K562 (cell line): Measurements from ENCODE around the gene KCNMB3. TPM values are rescaled to one million over a fixed set of nuclear protein-coding genes. Genes with fewer than 3 reads are reported as not detected.
A peak's percentile ranks its signal among the peaks of the same experiment; 100 is the strongest.
"Not testable (repeated sequence)": the region's sequence is repeated elsewhere in the genome, so short reads cannot be mapped to it uniquely, and the experiment has no call there.

Experiments used
- ATAC-seq: fragments of 200-7000 bp; cut with Tn5 transposase; 3 replicates; pipeline ENCODE4 v1.9.1; 2020; ENCODE audit warnings: moderate library complexity
- BruUV-seq: library from RNA; stranded (reverse); fragments of 400-500 nt; replicated peaks from 2 replicates; lab custom pipeline; 2021; lab: Mats Ljungman, UMichigan
- CTCF ChIA-PET: fragments of 300-600 bp; formaldehyde crosslinking; extraction: SDS; loops from one replicate; lab custom pipeline; 2021; ENCODE audit warnings: low intra/inter-chr PET ratio; lab: Yijun Ruan, JAX
- POLR2A ChIA-PET: fragments of 300-600, 350-650 bp; sonication (Branson Sonifier 250); formaldehyde crosslinking; extraction: SDS; loops from one replicate; lab custom pipeline; 2021; ENCODE audit warnings: antibody characterized with exemption, inconsistent platforms; lab: Yijun Ruan, JAX
- DNase-seq, 4 experiments: peaks; one replicate each; pipeline versions ENCODE4 v3.0.0 to v3.0.0-alpha.2; 2011 to 2018; ENCODE audit warnings: low spot score in 3 of 4, mixed read lengths in 3 of 4; ENCODE audit errors: extremely low read depth in 1 of 4
- FAIRE-seq: peaks from 2 replicates; lab custom pipeline; 2011; peaks lifted over from hg19 to GRCh38; lab: Jason Lieb, UNC
- H2AFZ ChIP-seq: 2 replicates; pipeline ENCODE4 v1.6.0; 2011; ENCODE audit warnings: low read depth, low read length, control low read depth, inconsistent platforms
- H3K27ac ChIP-seq: fragments of 200-600 bp; 3 replicates; pipeline ENCODE4 v1.8.0; 2011; ENCODE audit warnings: low read depth, mild to moderate bottlenecking, control low read depth, inconsistent platforms, low read length, moderate library complexity, mixed read lengths; ENCODE audit errors: extremely low read depth
- H3K27me3 ChIP-seq, 2 experiments: fragments of 300-600 bp in 1 of 2; 2 replicates in 1 of 2; 3 replicates in 1 of 2; pipeline versions ENCODE4 v1.6.0 to v1.8.0; 2011; ENCODE audit warnings: inconsistent platforms in 2 of 2, low read length in 2 of 2, mild to moderate bottlenecking in 1 of 2, mixed read lengths in 1 of 2, moderate library complexity in 1 of 2; ENCODE audit not compliant: control insufficient read depth in 2 of 2, insufficient read depth in 2 of 2
- H3K36me3 ChIP-seq: fragments of 300-600 bp; 3 replicates; pipeline ENCODE4 v1.8.0; 2011; ENCODE audit warnings: mild to moderate bottlenecking, low read length, inconsistent platforms; ENCODE audit not compliant: control insufficient read depth, insufficient read depth
- H3K4me1 ChIP-seq, 2 experiments: fragments of 200-600 bp in 1 of 2; replicated peaks in 1 of 2; 2 replicates in 1 of 2; 3 replicates in 1 of 2; pipeline versions ENCODE4 v1.5.1 to v1.8.0; 2011; ENCODE audit warnings: inconsistent platforms in 2 of 2, low read length in 2 of 2, mild to moderate bottlenecking in 1 of 2, mixed read lengths in 1 of 2, moderate library complexity in 1 of 2; ENCODE audit not compliant: control insufficient read depth in 2 of 2, insufficient read depth in 2 of 2
- H3K4me2 ChIP-seq: 2 replicates; pipeline ENCODE4 v1.6.1; 2011; ENCODE audit warnings: low read length, control low read depth, inconsistent platforms, mixed read lengths; ENCODE audit not compliant: insufficient read depth
- H3K4me3 ChIP-seq: fragments of 200-600 bp; sonication (generic), shearing (Covaris generic); 2 replicates; pipeline ENCODE4 v1.5.1; 2016; ENCODE audit warnings: control low read depth, inconsistent platforms
- H3K79me2 ChIP-seq: fragments of 200-600 bp; 3 replicates; pipeline ENCODE4 v1.8.0; 2011; ENCODE audit warnings: low read length, inconsistent platforms; ENCODE audit not compliant: control insufficient read depth, insufficient read depth
- H3K9ac ChIP-seq, 2 experiments: 2 replicates each; pipeline versions ENCODE4 v1.6.0 to v1.6.1; 2011; ENCODE audit warnings: low read depth in 2 of 2, low read length in 2 of 2, control low read depth in 1 of 2, inconsistent platforms in 1 of 2, mild to moderate bottlenecking in 1 of 2, mixed read lengths in 1 of 2; ENCODE audit not compliant: insufficient read depth in 1 of 2
- H3K9me1 ChIP-seq: one replicate; pipeline ENCODE4 v1.6.0; 2011; ENCODE audit warnings: inconsistent platforms, mild to moderate bottlenecking, low read length, moderate library complexity; ENCODE audit not compliant: control insufficient read depth, insufficient read depth
- H3K9me3 ChIP-seq: replicated peaks from 2 replicates; pipeline ENCODE4 v1.5.1; 2011; ENCODE audit warnings: low read depth, low read length, inconsistent platforms; ENCODE audit not compliant: control insufficient read depth, insufficient read depth
- H4K20me1 ChIP-seq: replicated peaks from 2 replicates; pipeline ENCODE4 v1.6.1; 2011; ENCODE audit warnings: low read length, inconsistent platforms, mixed read lengths; ENCODE audit not compliant: control insufficient read depth, insufficient read depth
- NFYB ChIP-seq: IDR thresholded peaks from 2 replicates; pipeline ENCODE4 v1.6.1; 2011; ENCODE audit warnings: mild to moderate bottlenecking, moderate library complexity; ENCODE audit not compliant: insufficient read length; ENCODE audit errors: extremely low read depth
- PCBP2 ChIP-seq: fragments of 200-400 bp; formaldehyde crosslinking; IDR thresholded peaks from 2 replicates; pipeline ENCODE4 v1.6.1; 2018; ENCODE audit warnings: low read length, low read depth, mild to moderate bottlenecking, moderate library complexity; ENCODE audit not compliant: poor library complexity, severe bottlenecking
- SRF ChIP-seq, 2 experiments: fragments of 250-450, 450-650 bp in 1 of 2; sonication (Bioruptor Pico) in 1 of 2; sonication (generic) in 1 of 2; formaldehyde crosslinking; IDR thresholded peaks; 2 replicates each; pipeline versions ENCODE4 v1.5.0 to v1.5.1; 2020 to 2022; ENCODE audit warnings: mild to moderate bottlenecking in 1 of 2, missing genetic modification reagents in 1 of 2
- ZNF121 ChIP-seq: sonication (generic); formaldehyde crosslinking; conservative IDR thresholded peaks from 2 replicates; pipeline ENCODE4 v1.8.0; 2022; ENCODE audit warnings: missing genetic modification reagents
- WGBS: fragments of 100-300 bp; shearing (Covaris generic); methylation state at CpG from one replicate; pipeline ENCODE4 v1.1.6; 2016; ENCODE audit warnings: low coverage, mixed read lengths; ENCODE audit not compliant: insufficient coverage; ENCODE audit errors: missing lambda C conversion rate; 5-methylcytosine and 5-hydroxymethylcytosine counted together
- in situ Hi-C: fragments of 300-500 bp; cut with MboI; formaldehyde crosslinking; loops from 4 replicates; pipeline ENCODE4 v1.15.0; 2018; ENCODE audit warnings: inconsistent platforms, mixed read lengths
- intact Hi-C: fragments of 100-400 bp; cut with micrococcal nuclease; formaldehyde crosslinking; loops from 2 replicates; pipeline ENCODE4 v1.14.2; 2022
- polyA plus RNA-seq, 8 experiments: library from polyadenylated mRNA; depleted of rRNA in 4 of 8; stranded (reverse) in 5 of 8; unstranded in 3 of 8; fragments of >200 nt; fragmentation: Nextera tagmentation in 2 of 8; fragmentation: Illumina TruSeq in 1 of 8; extraction: Ambion mirVana in 2 of 8; extraction: Trizol in 1 of 8; gene quantifications; 2 replicates each; pipeline versions ENCODE4 v1.2.1 to v1.2.3, GENCODE V29; 2011 to 2014; ENCODE audit warnings: inconsistent platforms in 1 of 8, missing spikeins in 1 of 8
- total RNA-seq, 7 experiments: library from RNA; depleted of rRNA in 6 of 7; stranded (reverse); fragments of >200 nt in 6 of 7; fragmentation: Illumina TruSeq in 2 of 7; extraction: Trizol in 2 of 7; gene quantifications; 2 replicates each; pipeline versions ENCODE4 v1.2.1 to v1.2.3, GENCODE V29; 2011 to 2021; ENCODE audit warnings: low replicate concordance in 1 of 7
- TF ChIP-seq, protein P1 (sequence below): fragments of 200-400 bp; formaldehyde crosslinking; IDR thresholded peaks from 2 replicates; pipeline ENCODE4 v1.6.1; 2017; ENCODE audit warnings: mild to moderate bottlenecking, low read depth, low read length, moderate library complexity

The KCNMB3 gene
- total and polyA plus RNA-seq, 9 of the 15 experiments (the other 6 are each of a cell fraction or from before 2014, with no cell fraction given) = 7.0 to 21.1 (median 14.3) TPM

DNA sequence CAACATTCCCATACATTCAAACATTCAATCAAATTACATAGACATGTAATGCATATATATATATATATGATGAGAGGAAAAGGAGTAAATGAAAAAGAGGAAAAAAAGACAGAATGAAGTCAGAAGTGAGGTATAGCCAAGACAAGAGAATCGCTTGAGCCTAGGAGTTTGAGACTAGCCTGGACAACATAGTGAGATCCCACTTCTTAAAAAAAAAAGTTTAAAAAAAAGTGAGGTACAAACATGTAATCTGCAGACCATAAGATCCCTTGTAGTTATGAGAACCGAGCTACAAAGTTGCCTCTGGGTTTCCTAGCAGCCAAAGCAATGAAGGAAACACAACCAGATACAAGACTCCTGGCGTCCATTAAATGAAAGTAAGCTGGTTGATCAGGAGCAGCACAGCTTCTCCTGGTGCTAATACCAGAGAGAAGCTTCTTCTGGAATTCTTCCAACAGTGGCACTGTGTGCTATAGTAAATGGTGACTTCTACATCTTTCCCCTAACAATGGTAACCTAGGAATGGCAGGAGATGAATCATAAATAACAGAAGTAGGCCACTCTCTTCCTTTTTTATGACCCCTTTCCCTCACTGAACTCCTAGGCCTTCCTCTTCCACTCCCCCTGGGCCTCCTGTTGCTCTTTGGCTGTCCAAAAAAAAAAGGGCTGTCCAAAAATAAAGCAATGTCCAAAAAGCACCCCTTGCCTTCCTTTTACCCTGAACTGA lies 3.5 kb downstream of the KCNMB3 start:
- no TSS peak for BruUV-seq
- 81% methylated on average over 3 of the region's 3 CpGs for WGBS
- H3K9me1 ChIP-seq = no peaks in the 10 kb centered on the region
- intact Hi-C loops (no loop called here), in situ Hi-C loops (no loop called here)
- H3K9ac ChIP-seq = no peak overlapping the region
- H3K27ac ChIP-seq = no peak overlapping the region
- H3K4me2 ChIP-seq = no peak overlapping the region
- no peak overlapping the region for H3K4me3 ChIP-seq
- H4K20me1 ChIP-seq = no peaks in the 10 kb centered on the region
- ATAC-seq (no peak), FAIRE-seq (no peak), DNase-seq (no peak)
- H2AFZ ChIP-seq = no peak overlapping the region
- H3K79me2 ChIP-seq = peaks cover 5% of the 10 kb centered on the region; the same call in 1 of the 3 replicates
- H3K27me3 ChIP-seq = no peaks in the 10 kb centered on the region
- peak; percentile 54 for TF ChIP-seq ZNF121 (CRISPR knock-in tag)
- TF ChIP-seq PCBP2 = no peak
- CTCF ChIA-PET = no interaction called here
- H3K9me3 ChIP-seq = no peaks in the 10 kb centered on the region
- peaks cover 74% of the 10 kb centered on the region for H3K36me3 ChIP-seq
- POLR2A ChIA-PET = interaction anchor here (0.6 to 1.5 kb wide), 2 partner anchors 14 to 87 kb away, joined by 3 read pairs; no protein-coding TSS in a partner anchor
- H3K4me1 ChIP-seq = no peaks in the 10 kb centered on the region

DNA sequence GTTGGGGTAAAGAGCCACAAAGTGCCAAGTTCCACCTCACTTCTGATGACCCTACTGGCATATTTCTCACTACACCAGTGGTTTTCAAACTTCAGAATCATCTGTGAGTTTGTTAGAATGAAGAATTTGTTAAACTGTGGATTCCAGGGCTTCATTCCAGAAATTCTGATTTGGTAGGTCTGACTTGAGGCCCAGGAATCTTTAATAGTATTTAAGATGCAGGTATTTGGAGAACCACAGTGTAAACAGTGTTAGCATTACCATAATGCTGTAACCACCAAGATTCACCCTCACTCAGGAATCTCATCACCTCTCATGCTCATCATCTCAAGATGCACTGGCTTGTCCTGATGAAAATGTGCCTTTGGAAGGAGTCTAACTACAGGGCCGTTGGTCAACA lies 6.0 kb downstream of the KCNMB3 start:
- intact Hi-C loops (no loop called here), in situ Hi-C loops (no loop called here)
- H3K9ac ChIP-seq = no peak overlapping the region
- POLR2A ChIA-PET = interaction anchor here (0.6 to 1.0 kb wide), 3 partner anchors 12 to 190 kb away, joined by 3 read pairs; no protein-coding TSS in a partner anchor
- no peaks in the 10 kb centered on the region for H3K79me2 ChIP-seq
- H3K27ac ChIP-seq = no peak overlapping the region
- H2AFZ ChIP-seq = no peak overlapping the region
- FAIRE-seq (no peak), DNase-seq (no peak), ATAC-seq (no peak)
- H4K20me1 ChIP-seq = no peaks in the 10 kb centered on the region
- no peaks in the 10 kb centered on the region for H3K9me1 ChIP-seq
- no peak overlapping the region for H3K4me2 ChIP-seq
- no peak overlapping the region for H3K4me3 ChIP-seq
- peaks cover 66% of the 10 kb centered on the region for H3K36me3 ChIP-seq
- WGBS = 79% methylated on average over 1 of the region's 1 CpG
- no TSS peak for BruUV-seq
- no peaks in the 10 kb centered on the region for H3K9me3 ChIP-seq
- CTCF ChIA-PET = no interaction called here
- H3K4me1 ChIP-seq = no peaks in the 10 kb centered on the region
- TF ChIP-seq, protein P1, sequence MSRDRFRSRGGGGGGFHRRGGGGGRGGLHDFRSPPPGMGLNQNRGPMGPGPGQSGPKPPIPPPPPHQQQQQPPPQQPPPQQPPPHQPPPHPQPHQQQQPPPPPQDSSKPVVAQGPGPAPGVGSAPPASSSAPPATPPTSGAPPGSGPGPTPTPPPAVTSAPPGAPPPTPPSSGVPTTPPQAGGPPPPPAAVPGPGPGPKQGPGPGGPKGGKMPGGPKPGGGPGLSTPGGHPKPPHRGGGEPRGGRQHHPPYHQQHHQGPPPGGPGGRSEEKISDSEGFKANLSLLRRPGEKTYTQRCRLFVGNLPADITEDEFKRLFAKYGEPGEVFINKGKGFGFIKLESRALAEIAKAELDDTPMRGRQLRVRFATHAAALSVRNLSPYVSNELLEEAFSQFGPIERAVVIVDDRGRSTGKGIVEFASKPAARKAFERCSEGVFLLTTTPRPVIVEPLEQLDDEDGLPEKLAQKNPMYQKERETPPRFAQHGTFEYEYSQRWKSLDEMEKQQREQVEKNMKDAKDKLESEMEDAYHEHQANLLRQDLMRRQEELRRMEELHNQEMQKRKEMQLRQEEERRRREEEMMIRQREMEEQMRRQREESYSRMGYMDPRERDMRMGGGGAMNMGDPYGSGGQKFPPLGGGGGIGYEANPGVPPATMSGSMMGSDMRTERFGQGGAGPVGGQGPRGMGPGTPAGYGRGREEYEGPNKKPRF = no peak
- no peak for TF ChIP-seq SRF (CRISPR knock-in tag; IDR thresholded peaks at IDR 0.05)
- TF ChIP-seq NFYB = no peak
- no peaks in the 10 kb centered on the region for H3K27me3 ChIP-seq

DNA sequence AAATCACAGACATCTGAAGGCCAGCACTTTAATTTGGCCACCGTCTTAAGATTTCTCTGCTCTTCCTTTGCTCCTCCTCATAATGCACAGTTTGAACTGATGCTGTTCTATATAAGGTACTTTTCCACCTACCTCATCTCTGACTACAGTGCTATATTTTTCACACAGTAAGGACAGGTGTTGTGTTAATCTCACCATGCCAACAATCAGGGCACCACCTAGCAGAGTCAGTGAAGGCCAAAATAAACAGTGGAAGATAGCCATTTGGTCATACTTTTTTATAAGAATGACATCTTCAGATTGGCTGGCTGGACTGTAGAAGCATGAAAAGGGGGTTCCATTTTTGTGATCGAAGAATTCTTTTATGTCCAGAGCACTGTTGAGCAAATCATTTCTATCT lies 8.1 kb downstream of the KCNMB3 start:
- H3K4me2 ChIP-seq, H4K20me1 ChIP-seq, FAIRE-seq, H3K9me1 ChIP-seq, H3K4me3 ChIP-seq, H3K9me3 ChIP-seq, DNase-seq, H3K27me3 ChIP-seq, intact Hi-C loops, ATAC-seq, H2AFZ ChIP-seq, BruUV-seq, H3K4me1 ChIP-seq, in situ Hi-C loops, H3K9ac ChIP-seq, H3K27ac ChIP-seq, CTCF ChIA-PET, H3K79me2 ChIP-seq: not testable (repeated sequence)
- H3K36me3 ChIP-seq = peaks cover 61% of the 10 kb centered on the region
- WGBS = 88% methylated on average over 1 of the region's 2 CpGs
- POLR2A ChIA-PET = interaction anchor here (1.0 kb wide), 1 partner anchor 13 kb away, joined by 3 read pairs; no protein-coding TSS in a partner anchor
